Activated CD8-positive, alpha-beta memory T cell treated with anti-CD3 and anti-CD28 coated beads, Interleukin-2, amount 50 U/mL, for 1 hour (primary cell): ENCODE data around the gene PIGC.

ENCODE experiments used
- DNase-seq: peaks from one replicate; pipeline ENCODE4 v3.0.0-alpha.2; 2020; ENCODE audit errors: extremely low read depth

PIGC gene

GRCh38 chr1:172430128-172430454 lies 13.8 kb downstream of the PIGC start:
- DNase-seq, result no peak

- DNase-seq, result no peak
Observed at GRCh38 chr1:172429331-172430127, 14.3 kb downstream of the PIGC start.

DNA sequence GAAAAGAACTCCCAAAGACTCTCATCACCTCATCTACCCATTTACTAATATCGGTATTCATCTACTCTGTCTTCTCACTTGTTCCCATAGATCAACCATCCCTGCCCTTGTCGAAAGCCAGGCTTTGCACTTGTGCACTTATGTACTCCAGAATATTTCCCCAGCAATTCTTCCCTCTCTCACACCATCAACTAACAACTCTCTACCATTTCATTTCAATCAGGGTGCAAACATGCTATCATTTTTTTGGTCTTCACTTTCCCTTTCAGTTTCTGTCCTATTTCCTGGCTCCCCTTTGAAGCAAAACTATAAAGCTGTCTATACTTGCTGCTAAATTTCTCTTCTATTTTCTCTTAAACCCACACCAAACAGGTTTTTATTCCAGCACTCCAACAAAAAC lies 16.7 kb downstream of the PIGC start:
- DNase-seq, result no peak

- no peak for DNase-seq
Observed at GRCh38 chr1:172425339-172425738, 18.5 kb downstream of the PIGC start.

GRCh38 chr1:172423336-172423735 lies 20.5 kb downstream of the PIGC start:
- DNase-seq, result no peak

- no peak for DNase-seq
Observed at GRCh38 chr1:172421974-172422604, 21.8 kb downstream of the PIGC start.

DNA sequence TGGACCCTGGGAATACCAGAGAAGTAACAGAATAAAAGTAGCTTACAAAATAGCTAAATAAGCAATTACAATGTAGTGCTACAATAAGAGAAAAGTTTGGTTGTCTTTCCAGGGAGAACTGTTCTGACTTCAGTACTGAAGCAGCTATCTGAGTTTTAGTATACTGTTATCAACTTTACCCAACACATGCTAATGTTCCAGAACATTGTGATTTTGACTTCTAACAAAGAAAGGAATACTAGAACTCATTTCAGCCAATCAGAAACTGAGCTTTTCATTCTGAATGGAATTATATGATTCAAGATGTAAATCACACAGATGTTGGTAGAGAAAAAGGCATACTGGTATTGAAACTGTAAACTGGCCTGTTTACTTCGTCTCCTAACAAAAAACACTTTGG lies 23.5 kb downstream of the PIGC start, which contains the start of gene C1orf105:
Gene C1orf105, plus strand, starts transcription at position 301 of the 400 bp plus-strand sequence. CDS start 201 bp downstream, outside the sequence.
- DNase-seq, result no peak

GRCh38 chr1:172417557-172417956 lies 26.3 kb downstream of the PIGC start:
- no peak for DNase-seq

- DNase-seq, result no peak
Observed at GRCh38 chr1:172416496-172417035, 27.3 kb downstream of the PIGC start.

DNA sequence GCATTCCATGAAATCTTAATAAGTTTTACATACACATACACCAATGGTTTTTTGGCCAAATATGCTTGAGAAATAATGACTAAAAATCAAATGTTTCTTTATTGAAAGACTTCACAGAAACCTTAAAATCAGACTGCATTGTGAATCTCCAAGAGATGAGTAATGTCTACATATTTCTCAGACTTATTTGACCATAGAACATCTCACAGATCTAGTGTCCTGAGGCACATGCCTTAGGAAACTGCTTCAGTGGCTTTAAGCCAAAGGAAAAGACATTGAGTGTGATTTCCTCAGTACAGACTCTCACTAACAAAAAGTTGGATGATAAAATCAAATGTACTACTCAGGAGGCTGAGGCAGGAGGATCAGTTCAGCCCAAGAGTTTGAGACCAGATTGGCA lies 29.5 kb downstream of the PIGC start:
- no peak for DNase-seq

DNA sequence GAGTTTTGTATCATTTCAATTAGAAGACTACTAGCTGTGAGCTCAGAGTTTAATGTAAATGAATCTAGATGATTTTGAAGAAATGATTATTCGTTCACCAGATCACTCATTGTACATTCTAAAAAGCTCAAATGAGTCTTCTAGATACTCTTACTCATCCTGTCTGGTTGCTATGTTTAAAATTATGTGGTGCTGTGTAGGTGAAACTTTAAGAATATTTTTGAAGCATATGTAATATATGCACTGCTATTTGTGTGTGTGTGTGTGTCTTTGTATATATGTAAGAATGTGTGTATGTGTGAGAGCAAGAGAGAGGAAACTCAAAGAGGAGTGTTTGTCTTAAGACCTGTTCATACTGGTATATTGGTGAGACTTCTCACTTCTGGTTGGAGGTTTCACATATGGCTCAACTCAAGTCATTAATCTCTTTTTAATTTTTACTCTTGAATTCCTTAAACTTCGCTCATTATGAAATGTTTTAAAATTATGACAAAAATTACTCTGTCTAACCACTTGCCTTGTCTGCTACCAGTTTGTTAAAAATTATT lies 32.0 kb downstream of the PIGC start:
- DNase-seq, result no peak

DNA sequence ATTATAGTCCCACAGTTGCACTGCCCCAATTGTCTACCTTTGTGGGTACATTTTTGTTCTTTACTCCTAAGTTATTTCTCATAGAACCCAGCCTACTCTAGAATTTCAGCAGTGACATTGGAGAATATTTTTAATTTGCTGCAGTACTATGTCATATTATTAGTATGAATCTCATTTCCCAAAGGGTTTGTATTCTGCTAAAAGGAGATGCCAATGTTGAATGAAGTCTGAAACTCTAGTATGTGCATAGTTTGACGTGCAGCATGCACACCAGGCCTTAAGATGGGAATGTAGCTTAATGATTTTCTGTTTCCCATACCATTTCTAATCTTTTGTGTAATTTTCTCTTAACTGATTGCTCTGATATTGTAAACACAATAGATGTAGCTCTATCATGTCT lies 33.8 kb downstream of the PIGC start:
- DNase-seq, result no peak

DNA sequence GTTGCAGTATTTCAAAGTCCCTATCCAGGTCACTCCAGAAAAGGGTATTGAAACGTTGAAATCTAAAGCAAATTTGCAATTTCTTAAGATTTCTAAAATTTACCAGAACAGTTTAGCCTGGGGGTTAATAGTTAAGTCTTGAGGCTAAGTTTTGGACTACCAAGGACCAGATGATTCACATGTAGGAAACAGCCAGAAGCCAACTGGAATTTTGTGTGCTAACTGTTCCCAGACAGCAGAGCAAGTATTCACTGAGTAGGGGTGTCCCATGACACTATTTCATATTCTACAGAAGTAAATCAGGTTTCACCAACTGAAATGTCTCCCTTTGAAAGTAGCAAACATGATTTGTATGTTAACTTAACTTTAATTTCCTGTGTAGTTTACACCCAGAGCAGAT lies 34.9 kb downstream of the PIGC start:
- no peak for DNase-seq

GRCh38 chr1:172406968-172407367 lies 36.9 kb downstream of the PIGC start:
- DNase-seq, result no peak

DNA sequence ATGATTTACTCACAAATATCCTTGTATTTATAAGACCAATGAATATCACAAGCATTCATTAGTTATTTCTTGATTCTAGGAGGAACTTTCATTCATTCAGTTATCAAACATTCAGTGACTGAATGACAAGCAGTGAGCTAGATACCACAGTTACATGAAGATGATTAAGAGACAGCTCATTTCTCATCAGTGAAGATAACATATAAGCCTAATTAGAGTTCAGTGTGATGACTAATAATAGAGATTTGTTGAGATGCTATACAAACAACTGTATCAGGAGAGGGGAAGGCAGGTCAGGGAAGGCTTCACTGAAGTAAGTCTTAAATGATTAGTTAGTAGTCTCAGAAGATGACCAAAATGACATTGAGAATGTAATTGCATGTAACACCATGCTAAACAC lies 38.0 kb downstream of the PIGC start:
- no peak for DNase-seq

- no peak for DNase-seq
Observed at GRCh38 chr1:172404121-172404520, 39.7 kb downstream of the PIGC start.

GRCh38 chr1:172402878-172403569 lies 40.8 kb downstream of the PIGC start:
- no peak for DNase-seq

GRCh38 chr1:172401892-172402291 lies 42.0 kb downstream of the PIGC start:
- no peak for DNase-seq

- no peak for DNase-seq
Observed at GRCh38 chr1:172401477-172401876, 42.4 kb downstream of the PIGC start.

GRCh38 chr1:172400722-172401105 lies 43.2 kb downstream of the PIGC start:
- DNase-seq, result no peak

- DNase-seq, result no peak
Observed at GRCh38 chr1:172399756-172400721, 43.8 kb downstream of the PIGC start.
